SIG-M5 treated with dmso at 0.1 percent for 504 hours (cell line): Measurements from ENCODE around the gene FBXW4.
"Not testable (repeated sequence)": the region's sequence is repeated elsewhere in the genome, so short reads cannot be mapped to it uniquely, and the experiment has no call there.

Experiments used
- DNase-seq: peaks from one replicate; lab custom pipeline; 2025; ENCODE audit not compliant: unreplicated experiment; lab: John Stamatoyannopoulos, UW

Gene FBXW4

DNA sequence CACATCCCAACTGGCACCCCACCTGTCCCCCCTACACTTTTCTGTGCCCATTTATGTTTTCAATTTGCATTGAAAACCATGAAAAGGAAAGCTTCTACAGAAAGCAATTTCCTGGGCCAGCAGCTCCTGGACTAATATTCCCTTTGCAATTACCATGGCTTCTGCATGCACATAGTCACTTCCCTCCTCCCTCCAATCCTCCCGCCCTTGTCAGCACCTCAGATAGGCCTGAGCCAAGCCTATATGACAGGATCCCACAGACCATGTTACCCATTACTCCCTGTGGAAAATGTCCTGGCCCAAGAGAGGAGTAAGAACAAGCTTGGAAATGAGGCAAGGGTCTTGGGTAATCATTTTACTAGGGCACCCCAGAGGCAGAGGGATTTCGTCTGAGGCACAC lies 38.1 kb downstream of the FBXW4 start:
- no peak for DNase-seq

DNA sequence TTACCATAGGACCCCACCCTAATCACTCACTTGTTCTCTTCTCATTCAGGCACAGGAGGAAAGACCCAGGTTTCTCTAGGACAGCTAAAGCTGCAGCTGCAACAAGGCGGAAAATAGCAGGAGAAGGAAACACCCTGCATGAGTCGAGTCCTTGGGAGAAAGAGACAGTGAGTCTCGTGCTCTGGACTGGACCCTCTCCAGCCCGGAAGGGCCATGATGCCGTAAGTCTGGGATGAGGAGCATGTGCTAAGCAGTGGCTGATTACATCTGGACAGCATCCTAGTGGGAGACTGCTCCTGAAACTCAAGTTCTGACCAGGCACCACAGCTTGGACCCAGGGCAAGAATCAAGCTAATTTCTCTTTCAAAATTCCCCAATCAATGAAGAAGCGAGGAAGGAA lies 39.4 kb downstream of the FBXW4 start:
- DNase-seq = no peak

DNA sequence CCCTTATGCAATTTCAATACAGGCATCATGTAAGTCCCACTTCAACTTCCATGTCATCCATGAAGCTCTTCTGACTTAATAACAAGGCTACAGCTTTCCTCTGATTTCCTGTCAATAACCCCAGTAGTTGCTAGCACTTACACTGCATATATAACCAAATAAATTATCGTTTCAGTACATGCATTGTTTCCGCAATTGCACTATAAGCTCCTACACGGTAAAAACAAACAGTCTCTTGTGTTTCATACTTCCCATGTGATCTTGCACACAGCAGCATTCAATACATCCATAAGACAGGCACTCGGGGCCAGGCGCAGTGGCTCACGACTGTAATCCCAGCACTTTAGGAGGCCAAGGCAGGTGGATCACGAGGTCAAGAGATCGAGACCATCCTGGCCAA lies 41.4 kb downstream of the FBXW4 start:
- no peak for DNase-seq

DNA sequence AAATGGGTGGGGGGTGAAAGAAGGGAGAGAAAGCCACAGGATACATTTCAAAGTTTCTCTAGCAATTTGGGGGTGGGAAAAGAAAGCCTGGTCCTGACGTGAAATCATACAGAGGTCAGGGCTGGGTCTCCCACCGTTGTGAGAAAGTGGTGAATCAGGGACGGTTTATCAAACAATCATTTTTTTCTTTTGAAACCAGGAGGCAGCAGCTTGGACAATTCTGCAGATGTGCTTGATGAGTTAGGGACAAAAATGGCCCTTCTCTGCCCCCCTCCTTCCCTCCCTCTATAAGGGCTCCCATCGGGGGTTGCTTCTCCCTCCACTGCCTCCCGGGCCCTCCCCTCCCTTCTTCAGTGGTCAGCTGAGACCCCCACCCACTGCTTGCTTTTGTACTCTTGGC lies 43.6 kb downstream of the FBXW4 start:
- no peak for DNase-seq

DNA sequence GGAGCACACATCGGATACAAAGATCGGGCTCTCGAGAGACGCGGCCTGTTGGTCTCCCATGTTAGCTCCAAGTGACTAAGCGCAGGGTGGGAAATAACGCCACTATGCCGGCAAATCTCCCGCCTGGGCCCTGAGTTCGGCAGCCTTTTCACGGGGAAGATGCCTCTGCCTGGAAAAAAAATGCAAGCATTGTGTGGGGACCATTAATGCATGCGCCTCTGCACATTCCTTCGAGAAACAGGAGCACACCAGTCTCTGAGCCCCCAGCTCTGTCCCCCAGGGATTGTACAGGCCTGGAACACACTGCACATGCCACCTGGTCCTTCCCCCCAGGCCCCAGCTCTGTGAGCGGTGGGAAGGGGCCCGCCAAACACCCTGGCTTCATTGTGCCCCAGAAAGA lies 44.1 kb downstream of the FBXW4 start:
- no peak for DNase-seq

DNA sequence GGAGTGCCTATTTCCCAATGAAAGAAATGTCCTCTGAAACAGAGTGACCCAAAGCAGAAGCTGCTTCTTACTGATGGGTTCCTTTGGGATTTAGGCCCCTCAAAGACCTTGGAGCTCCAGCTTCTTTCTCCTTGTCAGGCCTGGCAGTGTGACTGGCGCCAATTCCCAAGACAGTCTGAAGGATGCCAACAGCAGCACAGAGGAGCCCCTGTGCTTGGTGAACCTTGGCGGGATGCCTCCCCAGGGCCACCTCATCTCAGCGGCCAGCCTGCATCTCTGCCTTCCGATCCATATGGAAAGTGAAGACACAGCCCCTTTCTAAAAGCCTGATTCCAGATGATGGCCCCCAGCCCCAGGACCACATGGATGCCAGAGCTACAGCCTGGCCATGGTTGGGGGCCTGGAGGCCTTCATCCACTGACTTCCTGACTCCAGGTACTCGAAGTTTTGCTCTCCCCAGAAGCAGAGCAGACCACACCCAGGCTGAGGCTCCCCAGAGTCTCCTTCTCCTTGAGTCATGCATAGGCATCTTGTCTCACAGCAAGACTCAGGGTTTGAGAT lies 45.4 kb downstream of the FBXW4 start:
- no peak for DNase-seq

DNA sequence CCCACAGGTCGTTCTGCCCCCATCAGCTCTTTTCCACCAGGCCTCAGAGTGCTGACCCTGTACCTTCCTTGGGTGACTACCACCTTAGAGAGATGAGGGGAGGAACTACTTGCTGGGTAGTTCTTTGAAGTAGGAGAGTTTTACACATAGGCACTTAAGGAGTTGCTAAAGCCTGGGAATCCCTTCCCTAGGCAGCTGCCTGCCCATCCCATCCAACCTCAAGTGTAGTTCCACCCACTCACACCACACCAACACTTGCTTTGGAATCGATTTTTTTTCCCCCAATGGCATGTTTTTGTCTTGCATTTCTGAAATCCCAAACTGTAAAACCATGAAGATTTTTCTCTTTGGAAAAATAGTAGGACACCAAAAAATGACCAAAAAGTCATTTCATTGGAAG lies 47.7 kb downstream of the FBXW4 start:
- DNase-seq = no peak

DNA sequence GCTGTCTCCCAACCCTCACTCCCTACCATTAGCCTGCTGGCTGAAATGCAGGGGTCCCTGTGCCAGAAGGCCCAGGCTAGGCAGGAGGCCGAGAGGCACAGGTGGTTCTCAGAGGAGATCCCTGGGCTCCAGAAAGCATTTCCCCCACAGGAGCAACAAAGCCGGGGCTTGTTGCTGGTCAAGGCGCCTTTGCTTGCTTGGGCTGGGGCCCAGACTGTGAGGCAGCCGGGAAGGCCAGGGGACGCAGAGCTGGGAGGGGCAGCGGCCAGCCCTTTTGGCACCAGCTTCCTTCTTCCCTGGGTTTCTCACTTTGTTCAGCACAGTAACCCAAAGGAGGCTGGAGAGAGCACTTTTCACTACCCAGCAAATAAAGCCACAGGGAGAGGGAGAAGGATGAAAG lies 48.6 kb downstream of the FBXW4 start:
- DNase-seq = no peak

DNA sequence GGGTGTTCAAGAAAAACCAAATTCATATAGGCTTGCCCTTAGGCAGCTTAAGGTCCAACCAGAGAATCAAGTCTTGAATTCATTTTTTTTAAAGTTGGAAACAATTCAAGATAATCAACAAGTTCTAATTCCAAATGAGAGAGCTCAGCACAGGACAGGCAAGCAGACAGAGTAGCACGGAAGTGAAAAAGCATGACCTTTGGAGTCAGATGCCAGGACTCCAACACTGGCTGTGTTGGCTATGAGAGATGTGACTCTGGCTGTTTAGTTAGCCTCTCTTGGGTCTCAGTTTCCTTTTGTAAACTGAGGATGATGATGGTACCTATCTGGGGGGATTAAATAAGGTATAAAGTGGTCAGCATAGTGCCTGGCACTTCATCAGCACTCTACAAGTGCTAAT lies 49.3 kb downstream of the FBXW4 start:
- no peak for DNase-seq

DNA sequence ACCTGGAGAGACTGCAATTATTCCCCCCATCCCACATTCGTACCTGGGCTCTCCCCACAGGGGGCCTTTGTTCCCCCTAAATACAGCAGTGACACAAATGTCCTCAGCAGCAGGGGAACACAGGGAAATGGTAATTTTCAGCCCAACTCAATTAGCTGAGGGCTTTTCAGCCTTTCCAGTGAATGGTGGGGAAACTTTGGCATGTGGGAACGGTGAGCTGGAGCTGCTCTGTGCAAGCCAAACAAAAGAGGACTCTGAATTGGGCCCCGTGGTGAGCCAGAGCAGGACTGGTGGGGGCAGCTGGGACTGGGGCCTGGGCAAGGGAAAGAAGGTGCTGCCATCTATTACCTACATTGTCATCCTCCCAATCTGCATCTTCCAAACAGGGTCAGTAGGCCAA lies 51.0 kb downstream of the FBXW4 start:
- DNase-seq = no peak

DNA sequence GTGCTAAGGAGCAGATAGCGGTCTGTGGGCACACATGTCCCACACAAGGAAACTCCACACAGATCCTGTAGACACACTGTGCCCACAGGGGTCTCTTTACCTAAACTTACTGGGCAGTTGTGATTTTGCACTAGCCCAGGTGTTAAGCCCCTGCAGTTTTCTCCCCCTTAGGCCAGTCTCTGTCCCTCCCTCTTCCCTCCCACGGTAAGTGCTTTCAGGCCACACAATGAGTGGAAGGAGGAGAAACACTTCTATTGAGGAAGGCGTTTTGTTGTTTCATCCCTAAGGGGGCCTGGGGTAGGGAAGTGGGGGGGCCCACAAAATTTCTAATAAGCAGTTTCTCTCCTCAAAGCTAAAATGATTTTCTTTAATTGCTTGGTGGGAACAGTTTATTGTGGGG lies 51.4 kb downstream of the FBXW4 start:
- no peak for DNase-seq

DNA sequence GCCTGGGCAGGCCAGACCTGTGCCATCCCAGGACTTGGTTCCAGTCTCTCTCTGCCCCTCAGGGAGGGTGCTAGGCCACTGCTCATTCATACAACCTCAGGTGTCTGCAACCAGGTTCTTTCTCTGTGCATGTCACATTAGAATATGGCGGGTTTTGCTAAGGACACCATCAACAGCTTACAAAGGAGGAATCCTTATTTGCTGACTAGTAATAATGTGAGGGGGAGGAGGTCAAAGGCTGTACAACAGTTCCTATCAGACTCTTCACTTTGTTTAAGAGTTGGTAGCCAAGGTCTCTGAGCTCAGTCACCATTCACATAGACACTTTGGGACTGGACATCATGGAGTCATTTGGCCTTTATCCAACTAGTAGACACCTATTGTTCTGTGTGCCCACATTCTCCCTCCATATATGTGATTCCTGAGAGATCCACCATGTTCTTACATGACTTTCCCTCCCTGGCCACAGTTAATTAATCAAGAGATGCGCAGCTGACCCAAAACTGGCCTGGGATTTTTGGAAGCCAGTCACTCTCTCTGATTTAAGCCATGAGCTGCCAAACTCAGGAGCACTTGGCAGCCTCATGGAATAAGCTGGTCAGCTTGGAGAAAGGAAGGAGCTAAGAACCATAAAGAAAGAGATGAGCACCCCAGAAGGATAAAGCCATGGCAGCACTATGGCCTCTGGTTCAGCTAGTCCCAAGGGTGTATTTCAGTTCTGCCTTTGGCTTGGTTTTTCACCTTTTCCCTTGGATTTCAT lies 55.6 kb downstream of the FBXW4 start:
- DNase-seq = no peak

DNA sequence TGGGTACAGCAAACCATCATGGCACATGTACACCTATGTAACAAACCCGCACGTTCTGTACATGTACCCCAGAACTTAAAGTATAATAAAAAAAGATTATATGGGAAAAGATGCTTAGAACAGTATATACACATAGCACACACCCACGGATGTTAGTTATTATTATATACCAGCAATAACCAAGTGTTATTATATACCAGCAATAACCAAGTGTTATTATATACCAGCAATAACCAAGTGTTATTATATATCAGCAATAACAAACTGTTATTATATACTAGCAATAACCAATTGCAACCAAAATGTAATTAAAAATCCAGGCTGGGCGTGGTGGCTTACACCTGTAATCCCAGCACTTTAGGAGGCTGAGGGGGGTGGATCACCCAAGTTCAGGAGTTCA lies 61.5 kb downstream of the FBXW4 start:
- not testable (repeated sequence) for DNase-seq

DNA sequence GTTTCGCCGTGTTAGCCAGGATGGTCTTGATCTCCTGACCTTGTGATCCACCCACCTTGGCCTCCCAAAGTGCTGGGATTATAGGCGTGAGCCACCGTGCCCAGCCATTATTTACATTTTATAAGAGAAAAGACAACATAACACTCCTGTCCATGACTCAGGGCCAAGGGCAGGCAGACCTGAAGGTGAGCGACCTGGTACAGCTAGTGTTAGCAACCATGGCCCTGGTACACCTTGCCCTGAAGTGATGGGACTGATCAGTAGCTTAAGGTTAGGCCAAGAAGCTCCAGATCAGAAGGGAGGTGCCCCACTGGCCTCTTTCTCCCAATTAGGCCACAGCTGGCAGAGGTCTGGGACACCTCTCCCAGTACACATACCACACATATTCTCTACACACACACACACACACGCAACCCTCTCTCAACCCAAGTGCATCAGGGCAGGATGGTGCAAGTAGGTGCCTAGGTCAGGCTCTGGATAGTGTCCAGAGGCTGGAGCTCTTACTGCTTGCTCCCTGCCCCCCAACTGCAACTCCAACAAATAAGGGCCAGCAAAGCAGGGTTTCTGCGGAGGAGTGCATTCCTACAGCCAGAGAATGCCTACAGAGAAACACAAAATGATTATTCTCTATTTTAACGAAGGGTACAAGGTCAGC lies 63.0 kb downstream of the FBXW4 start:
- no peak for DNase-seq

DNA sequence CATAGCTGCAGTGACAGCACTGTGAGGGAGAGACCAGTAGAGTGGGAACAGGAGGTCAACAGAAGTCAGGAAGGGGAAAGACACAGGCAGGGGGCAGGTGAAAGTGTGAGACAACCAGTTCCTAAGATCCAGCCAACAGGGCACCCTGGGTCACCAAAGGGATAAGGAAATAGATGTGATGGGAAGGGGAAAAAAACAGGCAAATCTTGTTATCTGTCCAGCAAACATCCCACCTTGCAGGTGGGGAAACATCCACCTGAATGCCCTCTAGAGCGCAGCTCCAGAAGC lies 64.4 kb downstream of the FBXW4 start:
- no peak for DNase-seq

DNA sequence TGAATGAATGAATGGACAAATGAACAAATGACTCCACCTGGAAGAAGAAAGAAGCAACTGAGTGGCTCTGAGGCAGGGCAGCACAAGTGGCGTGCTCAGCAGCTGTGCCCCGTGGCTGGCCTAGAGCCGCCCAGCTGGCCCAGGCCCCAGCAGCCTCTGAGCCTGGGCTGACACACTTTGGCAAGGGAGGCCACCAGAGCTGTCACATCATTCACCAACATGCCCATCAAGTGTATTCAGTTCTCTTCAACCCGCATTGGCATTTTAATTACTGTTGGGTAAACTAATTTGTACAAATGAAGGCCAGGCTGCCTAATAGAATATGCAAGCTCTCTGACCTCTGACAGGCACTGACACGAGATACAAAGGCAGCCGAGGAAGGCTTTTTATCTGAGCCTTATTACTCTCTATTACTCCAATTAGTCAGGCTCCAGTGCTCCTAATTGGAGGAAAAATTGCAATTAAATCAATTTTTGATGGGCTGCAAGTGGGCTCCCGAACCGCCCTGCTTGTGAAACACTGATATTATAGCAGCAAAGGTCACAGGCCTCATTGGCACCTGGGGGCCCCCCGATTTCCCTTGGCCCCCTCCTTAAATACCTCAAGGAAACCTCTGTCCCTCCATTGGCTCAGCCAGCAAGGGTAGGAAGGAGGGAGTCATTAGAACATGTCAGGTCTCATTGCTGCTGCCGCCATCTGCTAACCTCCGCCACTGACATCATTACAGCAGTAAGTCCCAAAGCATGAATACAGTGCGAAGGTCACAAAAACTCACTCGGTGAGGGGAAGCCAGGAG lies 64.9 kb downstream of the FBXW4 start:
- DNase-seq = no peak

DNA sequence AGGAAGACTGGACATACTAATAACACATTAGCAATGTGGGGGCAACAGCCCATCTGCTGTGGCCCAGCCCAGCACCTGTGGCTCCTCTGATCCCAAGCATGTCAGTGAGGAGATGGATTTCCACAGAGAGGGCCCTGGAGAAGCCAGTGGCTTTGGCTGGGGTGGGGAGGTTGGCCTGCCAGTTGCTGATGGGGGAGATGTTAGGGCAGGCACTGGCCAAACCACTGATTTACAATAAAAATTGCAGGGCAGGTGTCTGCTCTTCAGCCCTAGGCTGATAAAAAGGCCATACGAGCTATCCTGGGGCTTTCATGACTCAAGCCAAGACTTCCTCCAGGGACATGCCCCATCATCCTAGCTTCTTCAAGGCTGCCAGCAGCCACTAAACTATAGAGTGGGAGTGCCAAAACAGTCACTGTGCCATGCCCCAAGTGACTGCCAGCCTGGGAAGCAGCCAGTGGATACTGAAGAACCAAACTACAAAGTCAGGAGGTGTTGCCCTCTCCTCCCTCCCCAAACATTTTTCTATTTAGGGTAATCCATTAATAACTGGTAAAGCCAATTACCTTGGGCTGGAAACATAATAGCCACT lies 69.1 kb downstream of the FBXW4 start:
- DNase-seq = no peak

DNA sequence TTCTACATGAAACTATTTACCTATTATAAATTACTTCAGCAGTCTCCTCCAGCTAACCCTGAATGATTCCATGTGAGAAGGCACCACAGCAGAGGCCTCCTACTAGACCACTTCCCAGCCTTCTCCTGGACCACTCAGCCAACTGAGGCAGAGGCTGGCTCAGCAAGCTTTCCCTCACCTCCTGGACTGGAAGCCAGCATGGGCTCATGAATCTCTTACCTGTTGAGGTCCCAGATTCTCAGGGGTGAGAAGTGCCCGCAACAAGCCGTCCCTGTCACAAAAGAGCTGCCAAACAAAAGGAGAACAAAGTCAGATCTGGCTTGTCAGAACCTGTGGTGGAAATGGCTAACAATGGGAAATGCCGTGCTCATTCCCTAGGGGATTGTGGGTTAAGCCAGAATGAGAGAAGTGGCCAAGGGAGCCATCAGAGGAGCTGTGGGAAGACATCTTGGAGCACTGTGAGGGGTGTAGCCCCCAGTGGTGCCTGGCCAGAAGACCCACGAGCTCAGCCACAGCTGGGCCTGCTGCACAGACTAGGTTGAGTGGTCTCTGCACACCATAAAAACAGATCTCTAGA lies 70.4 kb downstream of the FBXW4 start:
- no peak for DNase-seq

DNA sequence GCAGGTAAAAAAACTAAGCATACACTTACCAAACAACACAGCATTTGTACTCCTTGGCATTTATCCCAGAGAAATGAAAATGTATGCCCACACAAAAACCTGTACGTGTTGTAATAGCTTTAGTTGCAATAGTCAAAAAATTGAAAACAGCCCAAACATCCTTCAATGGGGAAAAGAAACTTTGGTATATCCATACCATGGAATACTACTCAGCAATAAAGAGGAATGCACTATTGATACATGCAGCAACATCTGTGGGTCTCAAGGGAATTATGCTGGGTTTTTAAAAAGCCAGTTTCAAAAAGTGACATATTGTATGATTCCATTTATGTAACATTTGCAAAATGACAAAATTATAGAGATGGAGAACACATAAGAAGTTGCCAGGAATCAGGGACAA lies 71.4 kb downstream of the FBXW4 start:
- no peak for DNase-seq

DNA sequence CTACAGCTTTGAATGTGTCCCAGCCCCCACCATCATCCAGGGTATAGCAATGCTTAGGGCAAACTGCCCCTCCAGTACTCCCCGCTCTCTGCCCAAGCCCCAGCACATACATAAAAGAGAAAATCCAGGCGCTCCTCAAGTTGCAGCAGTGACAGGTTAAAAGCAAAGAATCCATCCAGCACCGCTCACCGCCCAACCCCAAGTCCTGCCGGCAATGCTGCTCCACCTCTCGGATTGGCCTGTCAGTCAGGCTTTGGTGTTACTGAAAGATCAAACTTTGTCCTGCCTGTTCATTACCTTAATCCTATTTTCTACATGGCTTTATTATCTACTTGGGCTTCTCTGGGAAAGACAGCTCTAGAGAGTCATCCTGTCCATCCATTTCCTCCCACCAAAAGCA lies 75.0 kb downstream of the FBXW4 start:
- DNase-seq = no peak

DNA sequence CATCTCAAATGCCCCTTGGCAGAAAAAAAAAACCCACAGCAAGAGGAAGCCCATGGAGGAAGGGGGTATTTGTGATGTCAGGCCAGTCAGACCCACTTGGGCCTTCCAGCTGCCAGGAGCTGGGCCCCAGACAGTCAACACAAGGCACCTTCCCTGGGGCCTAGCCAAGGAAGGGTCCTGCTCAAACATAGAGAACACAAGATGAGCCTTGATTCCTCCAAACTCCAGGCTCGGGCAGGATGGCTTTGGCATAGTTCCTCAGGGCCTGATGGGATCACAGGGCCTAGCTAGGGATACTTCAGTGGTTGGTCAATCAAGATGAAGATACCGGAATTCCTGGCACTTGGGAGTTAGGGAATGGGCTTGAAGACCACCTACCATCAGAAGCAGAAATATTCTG lies 76.1 kb downstream of the FBXW4 start:
- DNase-seq = no peak
